PC-3 (cell line): ENCODE data around the gene CEACAM3. TPM values are rescaled to one million over a fixed set of nuclear protein-coding genes. Genes with fewer than 3 reads are reported as not detected.

ENCODE experiments used
- ATAC-seq: fragments of 200-7000 bp; cut with Tn5 transposase; 2 replicates; pipeline ENCODE4 v1.9.1; 2020; ENCODE audit warnings: mild to moderate bottlenecking, moderate library complexity
- BruUV-seq: library from RNA; stranded (reverse); fragments of 400-500 nt; replicated peaks from 2 replicates; lab custom pipeline; 2021; lab: Mats Ljungman, UMichigan
- CTCF ChIA-PET: fragments of 300-600 bp; sonication (Branson Sonifier 250); formaldehyde crosslinking; loops from one replicate; lab custom pipeline; 2022; ENCODE audit warnings: antibody characterized with exemption; lab: Charles Lee
- POLR2A ChIA-PET: fragments of 300-600 bp; sonication (Branson Sonifier 250); formaldehyde crosslinking; loops from one replicate; lab custom pipeline; 2022; ENCODE audit warnings: antibody characterized with exemption; ENCODE audit not compliant: unreplicated experiment; lab: Charles Lee
- DNase-seq: peaks from one replicate; pipeline ENCODE4 v3.0.0-alpha.2; 2015
- H2AFZ ChIP-seq: fragments of 300-600 bp; sonication (generic); 2 replicates; pipeline ENCODE4 v1.6.0; 2016; ENCODE audit warnings: antibody characterized with exemption, low read length
- H3F3A ChIP-seq: fragments of 300-600 bp; sonication (generic); one replicate; pipeline ENCODE4 v1.6.0; 2017; ENCODE audit warnings: antibody characterized with exemption, low read length, control low read depth, mild to moderate bottlenecking; ENCODE audit not compliant: unreplicated experiment
- H3K27ac ChIP-seq: fragments of 300-600 bp; sonication (generic); 2 replicates; pipeline ENCODE4 v1.5.1; 2016; ENCODE audit warnings: mild to moderate bottlenecking, low read length
- H3K27me3 ChIP-seq: fragments of 300-600 bp; sonication (generic); 2 replicates; pipeline ENCODE4 v1.6.1; 2016; ENCODE audit warnings: low read length, mixed read lengths
- H3K36me3 ChIP-seq: fragments of 300-600 bp; sonication (generic); 2 replicates; pipeline ENCODE4 v1.6.1; 2016; ENCODE audit warnings: low read depth, mixed run types, low read length, mixed read lengths
- H3K4me1 ChIP-seq: fragments of 300-600 bp; sonication (generic); 2 replicates; pipeline ENCODE4 v1.5.1; 2016; ENCODE audit warnings: low read length; ENCODE audit not compliant: insufficient read depth
- H3K4me2 ChIP-seq: fragments of 300-600 bp; sonication (generic); 2 replicates; pipeline ENCODE4 v1.6.0; 2016; ENCODE audit warnings: low read length
- H3K4me3 ChIP-seq: fragments of 300-600 bp; sonication (generic); 2 replicates; pipeline ENCODE4 v1.5.1; 2016; ENCODE audit warnings: mild to moderate bottlenecking, low read length, mixed read lengths
- H3K79me2 ChIP-seq: fragments of 300-600 bp; sonication (generic); 2 replicates; pipeline ENCODE4 v1.6.1; 2017; ENCODE audit warnings: low read length, mixed read lengths
- H3K9ac ChIP-seq: fragments of 300-600 bp; sonication (generic); 2 replicates; pipeline ENCODE4 v1.6.0; 2016; ENCODE audit warnings: mild to moderate bottlenecking, low read length
- H3K9me2 ChIP-seq: fragments of 300-600 bp; sonication (generic); replicated peaks from 2 replicates; pipeline ENCODE4 v1.6.1; 2016; ENCODE audit warnings: mixed run types, low read length, mixed read lengths
- H3K9me3 ChIP-seq: fragments of 300-600 bp; sonication (generic); 2 replicates; pipeline ENCODE4 v1.6.1; 2016; ENCODE audit warnings: low read length, mixed read lengths
- H4K20me1 ChIP-seq: fragments of 300-600 bp; sonication (generic); 2 replicates; pipeline ENCODE4 v1.6.1; 2016; ENCODE audit warnings: low read length, mixed read lengths
- CTCF ChIP-seq: fragments of 300-600 bp; sonication (generic); conservative IDR thresholded peaks from 2 replicates; pipeline ENCODE4 v1.5.1; 2017; ENCODE audit warnings: antibody characterized with exemption, low read depth, mild to moderate bottlenecking, low read length
- EZH2 ChIP-seq: fragments of 300-600 bp; sonication (generic); IDR thresholded peaks from one replicate; pipeline ENCODE4 v1.6.1; 2017; ENCODE audit warnings: antibody characterized with exemption, mild to moderate bottlenecking, low read length; ENCODE audit not compliant: unreplicated experiment
- EZH2phosphoT487 ChIP-seq: fragments of 300-600 bp; sonication (generic); IDR thresholded peaks from 2 replicates; pipeline ENCODE4 v1.6.1; 2018; ENCODE audit warnings: mild to moderate bottlenecking, antibody characterized with exemption, low read length, borderline replicate concordance
- intact Hi-C: fragments of 100-400 bp; cut with micrococcal nuclease; formaldehyde crosslinking; loops from 2 replicates; pipeline ENCODE4 v1.9.0; 2023
- total RNA-seq: library from RNA; depleted of rRNA; stranded (reverse); fragments of >200 nt; gene quantifications from 2 replicates; pipeline ENCODE4 v1.2.3, GENCODE V29; 2014; rRNA removed

CEACAM3 gene
- total RNA-seq, 1 experiment from 2014 or later: not detected

DNA sequence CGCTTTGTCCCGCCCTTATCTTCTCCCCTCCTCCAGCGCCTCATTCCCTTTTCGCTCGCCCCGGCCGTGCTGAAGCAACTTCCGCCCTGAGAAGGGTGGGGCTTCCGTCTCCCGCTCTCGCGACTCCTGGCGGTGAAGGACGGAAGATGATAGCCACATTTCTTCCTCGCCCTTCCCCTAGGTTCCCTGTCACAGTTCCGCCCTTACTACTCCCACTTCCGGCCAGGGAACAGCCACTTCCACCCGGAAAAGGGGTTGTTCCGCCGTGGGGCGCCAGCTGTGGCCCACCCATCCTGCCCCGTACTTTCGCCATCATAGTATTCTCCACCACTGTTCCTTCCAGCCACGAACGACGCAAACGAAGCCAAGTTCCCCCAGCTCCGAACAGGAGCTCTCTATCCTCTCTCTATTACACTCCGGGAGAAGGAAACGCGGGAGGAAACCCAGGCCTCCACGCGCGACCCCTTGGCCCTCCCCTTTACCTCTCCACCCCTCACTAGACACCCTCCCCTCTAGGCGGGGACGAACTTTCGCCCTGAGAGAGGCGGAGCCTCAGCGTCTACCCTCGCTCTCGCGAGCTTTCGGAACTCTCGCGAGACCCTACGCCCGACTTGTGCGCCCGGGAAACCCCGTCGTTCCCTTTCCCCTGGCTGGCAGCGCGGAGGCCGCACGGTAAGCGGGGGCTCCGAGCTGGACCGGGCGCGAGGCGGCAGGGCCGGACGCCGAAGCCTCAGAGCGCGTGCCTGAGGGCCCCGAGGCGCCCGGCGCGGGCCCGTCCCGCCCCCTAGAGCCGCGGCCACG, 63.4 kb downstream of the CEACAM3 start, which contains the start of gene RPS19:
Gene RPS19 (plus strand): TSS at position 638 of the 801 bp plus-strand sequence. CDS start 520 bp downstream, outside the sequence.
- Histone ChIP-seq H3K9me3 (no peaks in the 10 kb centered on the region), H3K27ac (peak within 1 kb of the TSS; percentile 92), H3K9me2 (no peaks in the 10 kb centered on the region), H3K9ac (peak within 1 kb of the TSS; percentile 100), H3F3A (no peaks in the 10 kb centered on the region), H4K20me1 (peaks cover 40% of the 10 kb centered on the region), H3K4me2 (peak within 1 kb of the TSS; percentile 98), H3K36me3 (peaks cover 41% of the 10 kb centered on the region), H3K4me3 (peak within 1 kb of the TSS; percentile 99), H3K4me1 (peaks cover 30% of the 10 kb centered on the region), H3K27me3 (no peaks in the 10 kb centered on the region), H2AFZ (peak within 1 kb of the TSS; percentile 93), H3K79me2 (peaks cover 48% of the 10 kb centered on the region)
- POLR2A ChIA-PET: interaction anchor here (0.5 to 1.0 kb wide), 4 partner anchors 25 to 1652 kb away, joined by 3 to 6 read pairs (median 4); partner anchors contain the start of gene ZNF574
- no TSS peak for BruUV-seq
- TF ChIP-seq CTCF (peak; percentile 48), EZH2phosphoT487 (no peak)
- peak; percentile 86 for ATAC-seq
- peak; percentile 97 for DNase-seq
- CTCF ChIA-PET: interaction anchor here (0.6 kb wide), 1 partner anchor 153 kb away, joined by 3 read pairs; no protein-coding TSS in a partner anchor
- intact Hi-C loops: no loop called here

DNA sequence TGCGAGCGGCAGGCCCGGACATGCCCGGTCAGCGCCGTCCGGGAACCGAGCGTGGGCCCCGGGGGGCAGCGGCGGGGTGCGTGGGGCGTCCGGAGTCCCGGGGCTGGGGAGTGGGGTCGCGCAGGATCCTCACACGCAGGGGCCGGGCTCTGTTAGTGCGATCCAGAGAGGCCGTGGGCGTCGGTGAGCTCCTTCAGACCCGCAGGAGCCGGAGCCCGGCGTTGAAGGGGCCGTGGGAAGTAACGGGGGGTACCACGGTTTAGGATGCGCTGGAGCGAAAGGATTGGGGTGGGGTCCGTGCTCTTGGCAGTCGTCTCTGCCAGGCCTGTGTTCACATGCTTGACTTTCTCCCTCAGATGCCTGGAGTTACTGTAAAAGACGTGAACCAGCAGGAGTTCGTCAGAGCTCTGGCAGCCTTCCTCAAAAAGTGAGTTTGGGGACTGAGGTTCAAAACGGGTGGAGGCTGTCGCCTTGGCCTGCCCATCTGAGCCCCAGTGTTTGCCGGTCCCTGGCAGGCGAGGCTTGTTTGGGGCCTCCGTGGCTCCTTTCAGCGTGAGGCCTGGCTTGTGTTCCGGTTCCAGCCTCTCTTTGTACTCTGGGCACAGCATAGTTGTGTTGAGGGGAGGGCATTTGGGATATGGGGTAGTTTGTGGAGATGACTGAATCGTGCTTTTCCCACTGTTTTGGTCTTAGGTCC, 64.2 kb downstream of the CEACAM3 start:
- H3F3A ChIP-seq: no peaks in the 10 kb centered on the region
- H3K27me3 ChIP-seq: no peaks in the 10 kb centered on the region
- peak overlapping the region; percentile 100 for H3K9ac ChIP-seq
- no peaks in the 10 kb centered on the region for H3K9me3 ChIP-seq
- DNase-seq (no peak), ATAC-seq (no peak)
- intact Hi-C loops: no loop called here
- peaks cover 48% of the 10 kb centered on the region for H3K36me3 ChIP-seq
- POLR2A ChIA-PET: interaction anchor here (1.0 kb wide), 1 partner anchor 24 kb away, joined by 4 read pairs; no protein-coding TSS in a partner anchor
- CTCF ChIA-PET: no interaction called here
- H3K4me1 ChIP-seq: peaks cover 30% of the 10 kb centered on the region
- H4K20me1 ChIP-seq: peaks cover 46% of the 10 kb centered on the region
- H3K4me3 ChIP-seq: peak overlapping the region; percentile 99
- BruUV-seq: no TSS peak
- TF ChIP-seq CTCF (no peak), EZH2 (no peak)
- no peaks in the 10 kb centered on the region for H3K9me2 ChIP-seq
- peak overlapping the region; percentile 92 for H3K27ac ChIP-seq
- peak overlapping the region; percentile 98 for H3K4me2 ChIP-seq
- peaks cover 56% of the 10 kb centered on the region for H3K79me2 ChIP-seq
- H2AFZ ChIP-seq: no peak overlapping the region

Other genes with a start within 250 kb of the CEACAM3 start
- gene CEACAM21, start 220.4 kb upstream of the CEACAM3 start, total RNA-seq: not detected in 2 replicates
- gene CEACAM4, start 169.5 kb upstream of the CEACAM3 start, total RNA-seq: not detected in 2 replicates
- not detected in 2 replicates for gene CEACAM7, start 108.3 kb upstream of the CEACAM3 start, total RNA-seq
- 0.75 and 2.8 TPM in 2 replicates for gene CEACAM5, start 88.0 kb upstream of the CEACAM3 start, total RNA-seq
- gene CEACAM6, start 41.1 kb upstream of the CEACAM3 start, total RNA-seq: 7.1 and 9.0 TPM in 2 replicates
- gene LYPD4, start 48.1 kb downstream of the CEACAM3 start, total RNA-seq: not detected in 2 replicates
- not detected in 2 replicates for gene DMRTC2, start 48.5 kb downstream of the CEACAM3 start, total RNA-seq
- 1,687 and 1,830 TPM in 2 replicates for gene RPS19, start 63.7 kb downstream of the CEACAM3 start, total RNA-seq
- 0.11 TPM in 1 of 2 replicates, not detected in the other for gene CD79A, start 80.7 kb downstream of the CEACAM3 start, total RNA-seq
- gene ARHGEF1, start 86.6 kb downstream of the CEACAM3 start, total RNA-seq: 50.8 and 64.3 TPM in 2 replicates
- gene ERFL, start 131.9 kb downstream of the CEACAM3 start, total RNA-seq: 0.11 and 0.58 TPM in 2 replicates
- gene RABAC1, start 162.7 kb downstream of the CEACAM3 start, total RNA-seq: 148 and 158 TPM in 2 replicates
- 4.0 and 8.3 TPM in 2 replicates for gene ATP1A3, start 197.6 kb downstream of the CEACAM3 start, total RNA-seq